ENCODE measurements around the gene C19orf18. TPM values are rescaled to one million over a fixed set of nuclear protein-coding genes. Genes with fewer than 3 reads are reported as not detected.
A peak's percentile ranks its signal among the peaks of the same experiment; 100 is the strongest.

C19orf18 gene
- total and polyA plus RNA-seq, 10 donors: 0.50 to 4.2 (median 1.7) TPM; not detected in 3

- intact Hi-C loops (cut with DNase I; ENCODE audit: low total_unique reads): no loop called here
- no peak overlapping the region for H3K27ac ChIP-seq
- DNase-seq: no peak
- TF ChIP-seq POLR2AphosphoS5 (IDR thresholded peaks at IDR 0.05): no peak
- no peak for TF ChIP-seq POLR2A (IDR thresholded peaks at IDR 0.05)
- TF ChIP-seq, protein P1, sequence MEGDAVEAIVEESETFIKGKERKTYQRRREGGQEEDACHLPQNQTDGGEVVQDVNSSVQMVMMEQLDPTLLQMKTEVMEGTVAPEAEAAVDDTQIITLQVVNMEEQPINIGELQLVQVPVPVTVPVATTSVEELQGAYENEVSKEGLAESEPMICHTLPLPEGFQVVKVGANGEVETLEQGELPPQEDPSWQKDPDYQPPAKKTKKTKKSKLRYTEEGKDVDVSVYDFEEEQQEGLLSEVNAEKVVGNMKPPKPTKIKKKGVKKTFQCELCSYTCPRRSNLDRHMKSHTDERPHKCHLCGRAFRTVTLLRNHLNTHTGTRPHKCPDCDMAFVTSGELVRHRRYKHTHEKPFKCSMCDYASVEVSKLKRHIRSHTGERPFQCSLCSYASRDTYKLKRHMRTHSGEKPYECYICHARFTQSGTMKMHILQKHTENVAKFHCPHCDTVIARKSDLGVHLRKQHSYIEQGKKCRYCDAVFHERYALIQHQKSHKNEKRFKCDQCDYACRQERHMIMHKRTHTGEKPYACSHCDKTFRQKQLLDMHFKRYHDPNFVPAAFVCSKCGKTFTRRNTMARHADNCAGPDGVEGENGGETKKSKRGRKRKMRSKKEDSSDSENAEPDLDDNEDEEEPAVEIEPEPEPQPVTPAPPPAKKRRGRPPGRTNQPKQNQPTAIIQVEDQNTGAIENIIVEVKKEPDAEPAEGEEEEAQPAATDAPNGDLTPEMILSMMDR (IDR thresholded peaks at IDR 0.05 in 8 of 11, conservative IDR thresholded peaks at IDR 0.05 in 3 of 11): no peak
- H3K9me3 ChIP-seq: peaks cover 14 to 86% (median 73%) of the 10 kb centered on the region in 8 donors
- peaks cover 19 to 47% (median 34%) of the 10 kb centered on the region in 6 donors for H3K36me3 ChIP-seq
- H3K27me3 ChIP-seq (replicated peaks in 1 of 7): no peaks in the 10 kb centered on the region
- H3K4me3 ChIP-seq: peak overlapping the region in 6 of 8 donors; percentile 86 to 95 (median 90)
- peaks cover 7 to 29% (median 14%) of the 10 kb centered on the region in 6 donors for H3K4me1 ChIP-seq
- 39 to 64% (median 51%) methylated on average over 2 of the region's 2 CpGs for WGBS, 5 donors
Measured at GRCh38 chr19:57946316-57946715, 28.0 kb downstream of the C19orf18 start.

DNA sequence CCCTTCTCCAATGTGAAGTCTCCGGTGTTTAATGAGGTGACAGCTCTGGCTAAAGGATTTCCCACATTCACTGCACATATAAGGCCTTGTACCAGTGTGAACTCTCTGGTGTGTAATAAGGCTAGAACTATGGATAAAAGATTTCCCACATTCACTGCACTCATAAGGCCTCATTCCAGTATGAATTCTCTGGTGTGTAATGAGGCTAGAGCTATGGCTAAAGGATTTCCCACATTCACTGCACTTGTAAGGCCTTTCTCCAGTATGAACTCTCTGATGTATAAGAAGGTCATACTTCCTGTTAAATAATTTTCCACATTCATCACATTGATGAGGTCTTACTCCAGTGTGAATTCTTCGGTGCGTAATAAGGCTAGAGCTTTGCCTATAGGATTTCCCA lies 32.7 kb downstream of the C19orf18 start:
- WGBS, 5 donors: 97 to 100% (median 98%) methylated on average over 3 of the region's 3 CpGs
- Histone ChIP-seq H3K9me3 (peaks cover 18 to 100% (median 99%) of the 10 kb centered on the region in 8 donors), H3K36me3 (peaks cover 25 to 92% (median 55%) of the 10 kb centered on the region in 6 donors), H3K27ac (no peak overlapping the region), H3K4me1 (peaks cover 2 to 14% (median 7%) of the 10 kb centered on the region in 6 donors), H3K27me3 (replicated peaks in 1 of 7) (no peaks in the 10 kb centered on the region), H3K4me3 (no peak overlapping the region)
- intact Hi-C loops (cut with DNase I; ENCODE audit: low total_unique reads): no loop called here
- no peak for TF ChIP-seq POLR2AphosphoS5 (IDR thresholded peaks at IDR 0.05)
- no peak for TF ChIP-seq POLR2A (IDR thresholded peaks at IDR 0.05)
- TF ChIP-seq, protein P1 (IDR thresholded peaks at IDR 0.05 in 8 of 11, conservative IDR thresholded peaks at IDR 0.05 in 3 of 11): no peak
- no peak for DNase-seq

GRCh38 chr19:57935731-57936130 lies 38.6 kb downstream of the C19orf18 start:
- H3K4me1 ChIP-seq: peaks cover 0 to 17% (median 9%) of the 10 kb centered on the region in 6 donors
- no peak for DNase-seq
- peaks cover 0 to 100% (median 96%) of the 10 kb centered on the region in 8 donors for H3K9me3 ChIP-seq
- intact Hi-C loops (cut with DNase I; ENCODE audit: low total_unique reads): no loop called here
- peaks cover under 1 to 72% (median 16%) of the 10 kb centered on the region in 6 donors for H3K36me3 ChIP-seq
- TF ChIP-seq, protein P1 (IDR thresholded peaks at IDR 0.05 in 8 of 11, conservative IDR thresholded peaks at IDR 0.05 in 3 of 11): no peak
- no peak for TF ChIP-seq POLR2A (IDR thresholded peaks at IDR 0.05)
- no peak for TF ChIP-seq POLR2AphosphoS5 (IDR thresholded peaks at IDR 0.05)
- H3K4me3 ChIP-seq: peak overlapping the region in 1 of 8 donors; percentile 82
- 88 to 92% (median 90%) methylated on average over 12 of the region's 12 CpGs for WGBS, 5 donors
- peak overlapping the region in 1 of 8 donors; percentile 75 for H3K27ac ChIP-seq
- no peaks in the 10 kb centered on the region for H3K27me3 ChIP-seq (replicated peaks in 1 of 7)

GRCh38 chr19:57934820-57935665 lies 39.3 kb downstream of the C19orf18 start, which contains the start of gene ZNF418:
Gene ZNF418, minus strand, starts transcription at chr19:57935402. Its CDS starts 1,580 bp downstream, at chr19:57933822.
- Histone ChIP-seq H3K27ac (peak within 1 kb of the TSS; percentile 36 to 83 (median 71)), H3K36me3 (peaks cover 0 to 70% (median 11%) of the 10 kb centered on the region in 6 donors), H3K4me1 (peaks cover 0 to 17% (median 9%) of the 10 kb centered on the region in 6 donors), H3K4me3 (peak within 1 kb of the TSS; percentile 56 to 82 (median 62)), H3K9me3 (peaks cover 0 to 100% (median 96%) of the 10 kb centered on the region in 8 donors), H3K27me3 (replicated peaks in 1 of 7) (no peaks in the 10 kb centered on the region)
- 6 to 11% (median 7%) methylated on average over 39 to 54 of the region's 54 CpGs for WGBS, 5 donors
- DNase-seq: peak; percentile 77
- peak; percentile 45 to 64 (median 62) for TF ChIP-seq POLR2AphosphoS5 (IDR thresholded peaks at IDR 0.05)
- TF ChIP-seq, protein P1 (IDR thresholded peaks at IDR 0.05 in 8 of 11, conservative IDR thresholded peaks at IDR 0.05 in 3 of 11): no peak
- intact Hi-C loops (cut with DNase I; ENCODE audit: low total_unique reads): no loop called here
